Activated CD8-positive, alpha-beta memory T cell treated with anti-CD3 and anti-CD28 coated beads, Interleukin-2, amount 50 U/mL, for 48 hours (primary cell): ENCODE data around the gene PSME2.
A peak's percentile ranks its signal among the peaks of the same experiment; 100 is the strongest.

Experiments used
- DNase-seq: peaks from one replicate; pipeline ENCODE4 v3.0.0-alpha.2; 2020

The PSME2 gene

DNA sequence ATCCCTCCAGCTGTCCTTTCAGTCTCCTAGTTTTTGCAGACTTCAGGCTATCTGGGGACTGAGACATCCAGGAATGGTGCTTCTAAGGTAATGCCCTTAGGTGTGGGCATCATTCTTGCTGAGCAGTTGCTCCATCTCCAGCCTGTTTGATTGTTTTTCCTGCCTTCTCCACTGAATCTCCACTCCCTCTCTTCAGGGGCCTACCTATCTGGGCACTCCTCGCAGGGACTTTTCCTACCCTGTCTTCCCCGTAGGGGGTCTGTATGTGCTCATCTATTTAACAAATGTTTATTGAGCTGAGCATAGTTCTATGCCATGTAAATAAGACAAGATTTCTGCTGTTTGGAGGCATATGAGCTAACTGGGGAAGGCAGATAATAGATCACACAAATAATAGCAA, 13.4 kb downstream of the PSME2 start:
- no peak for DNase-seq

DNA sequence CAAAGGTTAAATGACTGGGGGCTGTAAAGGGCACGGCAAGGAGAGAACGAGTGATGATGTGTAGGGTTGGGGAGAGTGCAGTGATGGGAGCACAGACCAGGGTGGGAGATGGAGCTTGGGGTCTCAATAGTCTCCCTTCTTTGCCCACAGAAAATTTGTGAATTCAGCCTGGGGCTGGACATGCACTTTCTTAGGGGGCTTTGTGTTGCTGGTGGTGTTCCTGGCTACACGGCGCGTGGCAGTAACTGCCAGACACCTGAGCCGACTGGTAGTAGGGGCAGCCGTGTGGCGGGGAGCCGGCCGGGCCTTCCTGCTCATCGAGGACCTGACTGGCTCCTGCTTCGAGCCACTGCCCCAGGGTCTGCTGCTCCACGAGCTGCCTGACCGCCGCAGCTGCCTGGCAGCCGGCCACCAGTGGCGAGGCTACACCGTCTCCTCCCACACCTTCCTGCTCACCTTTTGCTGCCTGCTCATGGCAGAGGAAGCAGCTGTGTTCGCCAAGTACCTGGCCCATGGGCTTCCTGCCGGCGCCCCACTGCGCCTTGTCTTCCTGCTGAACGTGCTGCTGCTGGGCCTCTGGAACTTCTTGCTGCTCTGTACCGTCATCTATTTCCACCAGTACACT, 14.2 kb downstream of the PSME2 start:
- DNase-seq, result peak; percentile 66

DNA sequence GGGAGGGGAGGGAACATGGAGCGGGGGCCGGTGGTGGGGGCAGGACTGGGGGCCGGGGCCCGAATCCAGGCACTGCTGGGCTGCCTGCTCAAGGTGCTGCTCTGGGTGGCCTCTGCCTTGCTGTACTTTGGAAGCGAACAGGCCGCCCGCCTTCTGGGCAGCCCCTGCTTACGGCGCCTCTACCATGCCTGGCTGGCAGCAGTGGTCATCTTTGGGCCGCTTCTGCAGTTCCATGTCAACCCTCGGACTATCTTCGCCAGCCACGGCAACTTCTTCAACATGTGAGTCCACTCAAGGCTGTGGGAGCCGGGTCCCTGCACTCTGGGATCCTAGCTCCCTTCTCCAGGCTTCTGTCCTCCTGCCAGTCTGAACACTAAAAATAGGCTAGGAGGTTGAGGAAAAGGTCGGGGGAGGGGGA, 14.9 kb downstream of the PSME2 start:
- DNase-seq, result no peak

DNA sequence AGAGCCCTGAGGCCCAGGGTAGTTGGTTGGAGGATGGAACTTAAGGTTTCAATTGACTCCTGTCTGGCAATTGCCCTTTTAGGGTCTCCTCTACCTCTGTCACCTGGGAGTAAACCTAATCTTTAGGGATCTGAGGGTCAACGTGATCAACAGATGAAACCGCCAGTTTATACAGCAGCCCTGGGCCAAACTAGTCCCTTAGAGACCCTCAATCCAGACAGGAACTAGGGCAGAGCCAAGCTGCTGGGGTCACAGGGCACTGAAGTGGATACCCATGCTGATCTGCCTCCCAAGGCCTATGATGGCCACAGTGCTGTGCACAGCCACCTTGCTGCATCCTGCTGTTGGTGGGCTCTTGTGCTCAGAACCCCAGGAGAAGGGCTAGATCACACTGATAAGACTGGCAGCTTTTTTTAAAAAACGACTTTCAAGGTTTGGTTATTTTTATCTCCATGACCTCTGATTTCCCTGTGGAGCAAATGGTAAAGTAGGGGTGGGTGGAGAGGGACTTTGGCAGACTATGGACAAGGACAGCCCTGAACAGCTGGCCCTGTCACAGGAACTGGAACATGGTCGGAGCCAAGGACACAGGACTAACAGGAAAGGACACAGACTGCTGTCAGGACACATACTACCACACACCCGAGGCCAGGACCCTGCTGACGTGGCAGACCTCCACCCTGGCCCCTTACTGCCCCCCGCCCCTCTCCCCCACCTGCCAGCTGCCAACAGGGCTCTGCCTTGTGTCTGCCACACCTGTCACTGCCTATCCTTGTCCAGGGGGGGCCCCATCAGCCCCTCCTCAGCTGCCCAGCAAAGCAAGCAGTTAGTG, 15.5 kb downstream of the PSME2 start:
- no peak for DNase-seq

DNA sequence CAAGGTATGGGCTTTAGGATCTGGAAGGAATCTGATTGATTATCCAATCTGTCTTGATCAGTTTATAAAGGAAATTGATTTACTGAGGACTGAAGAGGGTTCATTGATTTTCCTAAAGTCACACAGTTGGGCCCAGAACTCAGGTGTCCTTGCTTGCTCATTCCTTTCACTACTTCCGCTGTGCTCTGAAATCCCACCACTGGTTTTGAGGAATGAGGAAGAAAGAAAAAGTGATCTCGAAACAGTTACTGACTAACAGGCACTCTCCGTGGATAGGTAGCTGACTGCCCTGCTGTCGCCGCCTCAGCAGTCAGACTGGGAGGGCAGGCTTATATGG, 16.1 kb downstream of the PSME2 start, which contains the start of gene FITM1:
Gene FITM1, plus strand, starts transcription at position 280 of the 337 bp plus-strand sequence. CDS start 905 bp downstream, outside the sequence.
- DNase-seq, result no peak

DNA sequence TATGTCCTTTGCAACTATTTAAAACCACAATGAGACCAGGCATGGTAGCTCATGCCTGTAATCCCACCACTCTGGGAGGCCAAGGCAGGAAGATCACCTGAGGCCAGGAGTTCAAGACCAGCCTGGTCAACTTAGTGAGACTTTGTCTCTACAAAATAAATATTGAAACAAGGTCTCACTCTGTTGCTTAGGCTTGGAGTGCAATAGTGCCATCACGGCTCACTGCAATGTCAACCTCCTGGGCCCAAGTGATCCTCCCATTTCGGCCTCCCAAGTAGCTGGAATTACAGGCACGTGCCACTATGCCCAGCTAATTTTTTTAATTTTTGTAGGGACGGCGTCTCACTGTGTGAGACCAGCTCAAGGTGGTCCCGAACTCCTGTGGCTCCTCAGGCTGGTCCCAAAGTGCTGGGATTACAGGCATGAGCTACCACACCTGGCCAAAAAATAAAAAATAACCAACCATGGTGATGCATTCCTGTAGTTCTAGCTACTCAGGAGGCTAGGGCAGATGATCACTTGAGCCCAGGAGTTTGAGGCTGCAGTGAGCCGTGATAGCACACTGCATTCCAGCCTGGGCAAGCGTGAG, 16.9 kb downstream of the PSME2 start:
- DNase-seq, result no peak

DNA sequence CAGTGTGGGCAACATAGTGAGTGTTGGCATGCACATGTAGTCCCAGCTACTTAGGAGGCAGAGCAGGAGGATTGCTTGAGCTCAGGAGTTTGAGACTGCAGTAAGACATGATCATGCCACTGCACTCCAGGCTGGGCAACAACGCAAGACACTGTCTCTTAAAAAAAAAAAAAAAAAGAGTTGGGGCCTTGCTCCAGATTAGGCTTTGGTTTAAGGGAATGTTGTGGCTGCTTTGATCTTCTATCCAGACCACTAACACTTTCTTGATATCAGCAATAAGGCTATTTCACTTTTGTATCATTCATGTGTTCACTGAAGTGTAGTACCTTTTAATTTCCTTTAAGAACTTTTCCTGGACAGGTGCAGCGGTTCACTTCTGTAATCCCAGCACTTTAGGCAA, 18.7 kb downstream of the PSME2 start:
- no peak for DNase-seq

DNA sequence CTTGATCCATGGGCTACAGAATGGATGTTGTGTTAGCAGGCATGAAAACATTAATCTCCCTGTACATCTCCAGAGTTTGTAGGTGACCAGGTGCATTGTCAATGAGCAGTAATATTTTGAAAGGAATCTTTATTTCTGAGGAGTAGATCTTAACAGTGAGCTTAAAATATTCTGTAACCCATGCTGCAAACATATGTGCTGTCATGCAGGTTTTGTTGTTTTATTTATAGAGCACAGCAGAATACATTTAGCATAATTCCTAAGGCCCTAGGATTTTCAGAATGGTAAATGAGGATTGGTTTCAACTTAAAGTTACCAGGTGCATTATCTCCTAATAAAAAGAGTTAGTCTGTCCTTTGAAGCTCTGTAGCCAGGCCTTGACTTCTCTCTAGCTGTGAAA, 19.5 kb downstream of the PSME2 start:
- no peak for DNase-seq

DNA sequence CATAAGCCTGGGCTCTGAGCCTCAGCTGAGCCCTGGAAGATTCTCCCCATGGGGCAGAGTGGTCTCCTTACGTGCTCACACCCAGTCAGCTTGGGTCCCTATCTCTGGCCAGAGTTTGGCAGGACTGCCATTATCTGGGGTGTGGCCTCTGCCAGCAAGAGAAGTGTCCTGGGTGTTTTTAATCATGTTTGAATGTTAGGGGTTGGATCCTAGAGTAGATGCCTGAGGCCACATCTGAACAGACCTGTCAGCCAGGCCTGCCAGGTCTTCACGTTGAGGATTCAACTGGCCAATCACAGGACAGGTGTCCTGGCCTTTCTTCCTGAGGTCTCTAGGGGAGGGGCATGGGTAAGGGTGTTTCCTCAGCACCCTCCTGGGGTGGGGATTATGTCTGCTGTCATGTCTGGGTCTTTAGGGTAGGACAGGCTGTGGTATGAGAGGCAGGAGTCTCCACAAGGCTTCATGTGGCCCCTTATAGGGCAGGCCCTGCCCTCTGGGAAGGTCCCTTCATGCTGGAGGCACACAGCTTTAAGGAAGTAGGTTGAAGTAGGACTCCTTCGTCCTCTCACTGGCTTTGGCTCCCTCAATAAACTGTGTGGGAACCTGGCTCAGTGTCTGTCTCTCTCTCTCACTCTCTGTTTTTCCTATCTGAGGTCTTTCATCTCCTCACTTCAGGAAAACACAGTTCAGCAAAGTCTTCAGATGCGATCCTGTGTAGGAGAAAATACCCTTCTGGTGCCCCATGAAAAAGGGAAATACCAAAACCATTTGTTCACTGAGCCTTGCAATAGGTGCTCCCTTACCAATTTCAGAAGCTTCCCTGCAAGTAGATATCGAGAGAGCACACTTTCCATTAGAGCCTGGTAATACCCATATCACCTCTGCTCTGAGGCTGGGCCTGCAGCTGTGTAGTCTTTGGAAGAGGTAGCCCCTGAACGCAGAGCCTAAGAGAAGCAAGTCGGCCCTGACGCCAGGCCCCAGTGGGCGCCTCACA, 22.7 kb downstream of the PSME2 start:
- DNase-seq, result no peak

DNA sequence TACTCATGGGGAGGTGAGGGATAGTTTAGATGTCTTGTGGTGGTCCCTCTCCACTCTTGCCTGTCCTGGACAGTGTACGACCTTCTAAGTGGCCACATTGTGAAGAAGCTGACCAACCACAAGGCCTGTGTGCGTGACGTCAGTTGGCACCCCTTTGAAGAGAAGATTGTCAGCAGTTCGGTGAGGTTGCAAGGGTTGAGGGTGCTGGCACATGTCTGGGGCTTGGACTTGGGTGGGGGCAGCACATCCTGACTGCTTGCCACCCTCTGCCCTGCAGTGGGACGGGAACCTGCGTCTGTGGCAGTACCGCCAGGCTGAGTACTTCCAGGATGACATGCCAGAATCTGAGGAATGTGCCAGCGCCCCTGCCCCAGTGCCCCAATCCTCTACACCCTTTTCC, 23.5 kb downstream of the PSME2 start:
- no peak for DNase-seq

DNA sequence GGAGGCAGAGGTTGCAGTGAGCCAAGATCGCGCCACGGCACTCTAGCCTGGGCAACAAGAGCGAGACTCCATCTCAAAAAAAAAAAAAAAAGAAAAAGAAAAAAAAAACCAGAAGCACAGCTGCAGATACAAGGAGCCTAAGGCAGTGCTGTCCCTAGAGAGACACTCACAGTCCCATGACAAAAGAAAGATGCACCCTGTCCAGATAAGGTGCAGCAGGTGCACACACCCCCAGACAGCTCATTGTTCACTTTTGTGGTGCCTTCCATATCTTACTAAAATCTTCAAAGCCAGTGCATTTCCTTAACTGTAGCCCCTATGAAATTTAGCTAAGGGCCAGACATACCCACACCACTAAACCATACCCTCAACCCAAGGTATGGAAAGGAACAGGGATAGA, 24.0 kb downstream of the PSME2 start:
- DNase-seq, result no peak

DNA sequence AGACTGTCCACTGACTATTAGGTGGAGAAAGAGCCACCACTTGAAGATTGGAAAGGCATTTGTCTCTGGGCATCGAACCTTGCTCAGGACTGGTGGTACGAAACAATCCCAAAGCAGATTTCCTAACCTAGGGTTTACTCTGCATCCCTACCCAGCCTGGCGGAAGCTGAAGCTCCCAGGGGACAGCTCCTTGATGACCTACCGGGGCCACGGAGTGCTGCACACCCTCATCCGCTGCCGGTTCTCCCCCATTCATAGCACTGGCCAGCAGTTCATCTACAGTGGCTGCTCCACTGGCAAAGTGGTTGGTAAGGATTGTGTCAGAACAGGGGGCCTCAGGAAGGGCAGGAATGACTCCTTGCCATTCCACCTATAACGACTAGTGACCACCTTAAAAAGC, 25.2 kb downstream of the PSME2 start:
- DNase-seq, result no peak

DNA sequence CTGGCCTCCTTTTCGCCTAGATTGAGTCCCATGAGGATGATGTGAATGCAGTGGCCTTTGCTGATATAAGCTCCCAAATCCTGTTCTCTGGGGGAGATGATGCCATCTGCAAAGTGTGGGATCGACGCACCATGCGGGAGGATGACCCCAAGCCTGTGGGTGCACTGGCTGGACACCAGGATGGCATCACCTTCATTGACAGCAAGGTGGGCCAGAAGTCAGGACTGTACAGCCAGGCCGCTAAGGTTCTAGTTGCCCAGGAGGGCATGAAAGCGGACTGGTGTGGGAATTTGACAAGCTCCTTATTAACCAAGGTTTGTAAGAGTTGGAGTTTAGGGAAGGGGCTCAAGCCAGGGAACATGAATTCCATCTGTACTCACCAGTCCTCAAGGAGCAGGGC, 26.7 kb downstream of the PSME2 start:
- DNase-seq, result no peak

DNA sequence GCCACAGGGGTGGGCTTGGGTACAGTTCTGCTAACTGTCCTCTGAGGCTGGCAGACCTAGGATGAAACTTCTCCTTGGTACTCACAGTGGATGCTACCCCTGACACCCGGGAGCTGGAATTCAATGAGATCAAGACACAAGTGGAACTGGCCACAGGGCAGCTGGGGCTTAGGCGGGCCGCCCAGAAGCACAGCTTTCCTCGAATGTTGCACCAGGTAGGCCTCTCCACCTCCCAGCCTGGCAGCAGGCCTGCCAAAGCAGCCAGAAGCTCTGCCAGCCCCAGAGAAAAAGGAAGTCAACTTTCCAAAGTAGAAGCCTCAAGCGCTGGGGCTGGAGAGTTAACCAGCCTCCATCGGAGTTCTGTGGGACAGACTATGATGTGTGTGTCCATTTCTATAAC, 29.2 kb downstream of the PSME2 start:
- no peak for DNase-seq

DNA sequence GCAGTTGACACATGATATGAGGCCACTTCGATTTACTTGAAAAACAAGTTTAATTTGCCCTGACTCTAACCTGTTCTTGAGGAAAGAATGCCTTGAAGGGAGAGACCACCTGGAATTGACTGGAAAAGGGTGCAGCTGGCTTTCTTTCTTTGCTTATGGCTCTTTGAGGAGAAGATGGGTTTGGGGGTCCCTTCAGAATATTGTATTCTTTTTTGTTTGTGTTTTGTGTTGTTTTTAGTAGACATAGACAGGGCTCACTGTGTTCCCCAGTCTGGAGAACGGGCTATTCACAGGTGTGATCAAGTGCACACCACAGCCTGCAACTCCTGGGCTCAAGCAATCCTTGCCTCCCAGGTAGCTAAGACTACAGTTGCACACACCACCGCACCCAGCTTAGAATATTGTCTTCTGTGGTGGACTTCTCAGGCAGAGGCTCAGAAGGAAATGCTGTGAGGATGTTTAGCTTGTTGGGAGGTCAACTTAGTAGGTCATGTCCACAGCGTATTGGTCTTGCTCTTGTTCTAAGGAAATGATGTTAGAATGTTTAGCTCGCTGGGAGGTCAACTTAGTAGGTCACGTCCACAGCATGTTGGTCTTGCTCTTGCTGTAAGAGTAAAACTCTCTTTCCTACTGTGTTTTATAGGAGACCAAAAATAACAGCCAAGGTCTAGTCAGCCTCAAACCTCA, 30.1 kb downstream of the PSME2 start:
- DNase-seq, result no peak

DNA sequence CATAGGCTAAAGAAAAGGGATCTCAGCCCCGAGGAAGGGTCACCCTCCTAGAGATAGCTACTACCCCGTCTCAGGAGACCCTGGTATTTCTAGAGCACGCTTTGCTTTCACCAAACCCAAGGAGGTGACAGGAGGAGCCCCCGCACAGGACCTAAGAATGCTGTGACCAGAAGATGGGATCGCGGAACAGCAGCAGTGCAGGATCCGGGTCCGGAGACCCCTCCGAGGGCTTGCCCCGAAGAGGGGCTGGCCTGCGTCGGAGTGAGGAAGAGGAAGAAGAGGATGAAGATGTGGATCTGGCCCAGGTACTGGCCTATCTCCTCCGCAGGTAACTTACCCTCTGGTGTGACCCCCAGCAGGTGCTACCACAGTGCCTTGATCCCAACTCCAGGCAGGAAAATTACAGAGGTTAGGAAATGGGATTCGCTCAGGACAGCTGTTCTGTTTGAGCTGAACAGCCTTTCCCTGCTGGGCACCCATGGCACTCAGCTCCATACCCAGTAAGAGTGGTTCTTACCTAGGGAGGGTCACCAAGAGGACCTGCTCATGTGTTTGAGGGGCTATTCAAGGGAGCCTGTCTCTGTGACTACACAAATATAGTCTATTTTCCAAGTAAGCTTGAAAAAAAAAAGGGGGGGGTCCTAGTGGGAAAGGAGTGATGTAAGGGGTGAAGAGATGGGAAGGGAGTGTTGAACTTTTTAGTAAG, 30.8 kb downstream of the PSME2 start:
- DNase-seq, result no peak

DNA sequence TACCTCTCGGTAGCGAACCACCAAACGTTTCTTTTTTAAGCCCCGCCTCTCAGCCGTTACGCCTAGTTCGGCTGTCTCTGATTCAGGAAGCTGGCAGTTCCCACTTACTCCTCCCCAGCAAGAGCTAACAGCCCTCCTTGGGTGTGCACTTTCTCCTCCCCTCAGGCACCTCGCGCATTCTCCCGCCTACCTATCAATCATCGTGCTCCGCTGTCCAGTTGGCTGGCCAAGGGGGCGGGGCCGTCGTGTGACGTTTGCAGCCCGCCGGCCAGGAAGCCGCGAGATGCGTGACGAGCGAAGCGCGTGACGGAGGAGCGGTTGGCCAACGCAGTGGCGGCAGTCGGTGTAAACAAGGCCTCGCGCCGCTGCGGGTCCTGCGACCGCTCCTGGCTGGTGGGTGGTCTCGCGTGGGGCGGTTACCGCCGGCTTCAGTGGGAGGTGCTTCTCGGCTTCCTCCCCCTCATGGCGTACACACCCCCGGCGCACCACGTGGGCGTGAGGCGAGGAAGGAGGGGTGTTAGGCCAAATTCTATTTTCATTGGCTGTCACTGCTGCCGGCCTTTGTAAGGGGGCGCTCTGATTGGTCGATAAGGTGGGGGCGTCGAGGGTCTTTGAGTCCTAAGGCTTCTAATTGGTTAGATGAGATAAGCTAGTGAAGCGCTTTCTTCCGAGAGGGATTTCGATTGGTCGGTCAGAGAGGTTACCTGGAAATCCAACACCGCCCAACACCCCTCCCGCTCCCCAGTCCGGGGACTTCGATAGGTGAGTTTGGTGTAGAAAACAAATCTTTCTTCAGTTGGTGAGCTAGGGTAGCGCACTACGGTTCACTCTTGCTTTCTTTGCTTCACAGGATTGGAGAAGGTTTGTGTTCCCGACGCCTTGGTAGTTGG, 31.6 kb downstream of the PSME2 start, which contains the start of the genes DCAF11 and NRL:
Gene DCAF11, plus strand, starts transcription at position 246 of the 890 bp plus-strand sequence. CDS start 818 bp downstream, outside the sequence.
Gene NRL, minus strand, starts transcription at position 418 of the 890 bp plus-strand sequence. CDS start 32,101 bp downstream, outside the sequence.
- peak; percentile 99 for DNase-seq

DNA sequence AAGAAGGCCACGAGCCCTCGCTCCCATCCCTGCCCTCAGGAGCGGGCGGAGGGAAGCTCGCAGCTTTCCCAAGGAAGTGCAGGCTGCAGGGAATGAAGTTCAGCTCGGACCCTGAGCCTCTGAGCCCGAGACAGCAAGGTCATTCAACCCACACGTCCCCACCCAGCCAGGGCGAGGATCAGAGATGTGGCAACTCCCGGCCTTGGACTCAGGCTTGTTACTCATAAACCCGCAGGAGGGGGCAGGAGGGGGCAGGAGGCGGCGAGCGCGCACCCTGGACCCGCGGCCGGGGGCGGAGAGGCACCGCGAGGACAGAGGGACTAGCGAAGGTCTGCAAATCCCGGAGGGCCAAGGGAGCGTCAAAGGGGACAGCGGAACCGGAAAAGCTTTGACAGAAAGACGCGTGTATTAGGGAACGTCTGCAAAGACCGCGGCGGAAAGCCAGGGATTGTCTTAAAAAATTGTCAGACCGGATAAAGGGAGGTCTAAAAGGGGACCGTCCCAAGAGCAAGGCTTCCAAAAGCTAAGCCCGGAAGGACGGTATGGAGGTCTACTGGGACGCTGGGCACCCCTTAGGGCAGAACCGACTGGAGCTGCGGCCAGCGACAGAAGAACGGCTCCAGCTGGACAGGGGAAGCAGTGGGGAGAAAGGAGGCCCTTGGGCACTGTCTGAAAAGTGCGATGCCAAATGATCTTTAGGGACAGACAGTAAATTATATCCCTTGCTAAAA, 32.4 kb downstream of the PSME2 start:
- peak; percentile 90 for DNase-seq

DNA sequence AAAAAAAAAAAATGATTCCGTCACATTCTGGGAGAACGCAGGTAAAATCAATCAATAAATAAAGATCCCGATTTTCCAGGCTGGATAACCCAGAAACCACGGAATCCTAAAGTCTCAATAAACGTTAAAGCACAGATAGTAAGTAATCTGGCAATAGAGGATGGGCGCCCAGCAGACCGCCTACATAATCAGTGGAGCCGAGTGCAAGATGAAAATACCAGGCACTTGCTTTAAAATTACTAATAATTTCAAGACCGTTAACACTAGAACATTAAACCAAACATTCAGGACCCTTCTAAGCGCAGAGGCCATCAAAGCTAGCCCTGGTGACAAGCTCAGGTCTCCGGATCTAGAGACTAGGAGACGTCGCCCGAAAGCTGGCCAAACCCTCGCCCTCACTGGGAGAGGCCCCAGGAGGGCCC, 33.0 kb downstream of the PSME2 start:
- DNase-seq, result no peak

DNA sequence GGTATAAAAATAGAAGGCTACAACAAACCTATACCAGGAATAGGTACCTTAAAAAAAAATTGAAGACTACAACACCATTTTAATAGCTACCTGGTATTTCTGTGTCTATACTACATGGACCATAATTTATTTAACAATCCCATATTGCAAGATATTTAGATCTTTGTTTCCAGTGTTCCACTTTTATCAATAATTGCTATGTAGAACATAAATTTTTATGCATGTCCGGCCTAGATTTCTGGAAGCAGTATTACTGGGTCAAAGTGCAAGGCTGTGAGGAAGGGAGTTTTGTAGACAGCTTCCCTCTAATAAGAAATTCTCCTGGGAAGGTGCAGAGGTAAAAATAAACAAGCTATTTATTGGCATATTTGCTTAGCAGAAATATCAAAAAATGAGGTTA, 35.9 kb downstream of the PSME2 start:
- no peak for DNase-seq
